GM12891 (cell line): ENCODE data around the gene WSCD2.

Experiments used
- PAX5 ChIP-seq: IDR thresholded peaks from 2 replicates; pipeline ENCODE4 v1.6.1; 2011; ENCODE audit warnings: low read length, moderate library complexity, mild to moderate bottlenecking; ENCODE audit not compliant: insufficient read depth, severe bottlenecking
- POLR2A ChIP-seq: IDR thresholded peaks from 2 replicates; pipeline ENCODE4 v1.6.1; 2011; ENCODE audit warnings: low read depth, low read length, control low read depth
- POLR2AphosphoS5 ChIP-seq: IDR thresholded peaks from 2 replicates; pipeline ENCODE4 v1.6.1; 2011; ENCODE audit warnings: low read depth, low read length, control low read depth
- POU2F2 ChIP-seq: IDR thresholded peaks from 2 replicates; pipeline ENCODE4 v1.6.1; 2011; ENCODE audit warnings: low read depth, mild to moderate bottlenecking, control low read depth, low read length, moderate library complexity
- SPI1 ChIP-seq: IDR thresholded peaks from 2 replicates; pipeline ENCODE4 v1.6.1; 2011; ENCODE audit warnings: low read depth, low read length, control low read depth
- TAF1 ChIP-seq: IDR thresholded peaks from 2 replicates; pipeline ENCODE4 v1.6.1; 2011; ENCODE audit warnings: low read depth, low read length, control low read depth

DNA sequence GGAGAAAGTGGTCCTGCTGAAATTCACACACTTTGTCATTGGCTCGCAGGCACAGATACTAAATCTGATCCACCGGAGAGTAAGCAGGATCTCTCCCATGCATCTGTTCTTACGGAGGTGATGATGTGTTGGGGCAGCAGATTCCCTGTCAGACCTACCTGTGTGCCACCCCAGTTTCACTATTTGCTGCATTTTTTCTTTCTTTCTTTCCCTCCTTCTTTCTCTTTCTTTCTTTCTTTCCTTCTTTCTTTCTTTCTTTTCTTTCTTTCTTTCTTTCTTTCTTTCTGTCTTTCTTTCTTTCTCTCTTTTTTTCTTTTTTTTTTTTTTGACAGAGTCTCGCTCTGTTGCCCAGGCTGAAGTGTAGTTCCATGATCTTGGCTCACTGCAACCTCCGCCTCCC is 37.4 kb downstream of the WSCD2 start:
- TF ChIP-seq POLR2A (no peak), POU2F2 (no peak), TAF1 (no peak), SPI1 (no peak), POLR2AphosphoS5 (no peak), PAX5 (no peak)
